Retinal pigment epithelial cell (primary cell): Measurements from ENCODE around the gene TEC.

ENCODE experiments used
- DNase-seq: peaks from one replicate; pipeline ENCODE4 v3.0.0-alpha.2; 2010; ENCODE audit warnings: low read depth
- H3K4me3 ChIP-seq: 2 replicates; pipeline ENCODE4 v1.5.1; 2011; ENCODE audit warnings: mild to moderate bottlenecking, low read length, control low read depth, moderate library complexity
- TF ChIP-seq, protein P1 (sequence below): conservative IDR thresholded peaks from 2 replicates; pipeline ENCODE4 v1.5.1; 2011; ENCODE audit warnings: low read depth, low read length, control low read depth, inconsistent platforms

The TEC gene

DNA sequence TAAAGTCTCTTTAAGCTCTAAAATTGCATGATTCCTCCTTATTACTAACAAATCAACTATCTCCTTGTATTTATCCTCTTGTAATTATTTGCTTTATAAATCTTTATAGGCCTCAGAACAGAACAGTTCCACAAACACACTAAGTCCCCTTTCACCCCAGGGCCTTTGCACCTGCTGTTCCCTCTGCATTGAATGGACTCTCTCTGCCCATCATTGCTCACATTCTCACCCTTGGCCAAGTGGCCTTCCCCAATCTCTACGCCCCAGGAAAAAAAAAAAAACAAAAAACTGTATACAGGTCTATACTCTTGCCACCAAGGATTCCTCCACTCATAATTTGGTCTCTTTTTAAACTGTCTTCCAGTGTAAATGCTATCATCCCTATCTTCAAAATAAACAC lies 53.7 kb downstream of the TEC start:
- no peak overlapping the region for H3K4me3 ChIP-seq
- TF ChIP-seq, protein P1, sequence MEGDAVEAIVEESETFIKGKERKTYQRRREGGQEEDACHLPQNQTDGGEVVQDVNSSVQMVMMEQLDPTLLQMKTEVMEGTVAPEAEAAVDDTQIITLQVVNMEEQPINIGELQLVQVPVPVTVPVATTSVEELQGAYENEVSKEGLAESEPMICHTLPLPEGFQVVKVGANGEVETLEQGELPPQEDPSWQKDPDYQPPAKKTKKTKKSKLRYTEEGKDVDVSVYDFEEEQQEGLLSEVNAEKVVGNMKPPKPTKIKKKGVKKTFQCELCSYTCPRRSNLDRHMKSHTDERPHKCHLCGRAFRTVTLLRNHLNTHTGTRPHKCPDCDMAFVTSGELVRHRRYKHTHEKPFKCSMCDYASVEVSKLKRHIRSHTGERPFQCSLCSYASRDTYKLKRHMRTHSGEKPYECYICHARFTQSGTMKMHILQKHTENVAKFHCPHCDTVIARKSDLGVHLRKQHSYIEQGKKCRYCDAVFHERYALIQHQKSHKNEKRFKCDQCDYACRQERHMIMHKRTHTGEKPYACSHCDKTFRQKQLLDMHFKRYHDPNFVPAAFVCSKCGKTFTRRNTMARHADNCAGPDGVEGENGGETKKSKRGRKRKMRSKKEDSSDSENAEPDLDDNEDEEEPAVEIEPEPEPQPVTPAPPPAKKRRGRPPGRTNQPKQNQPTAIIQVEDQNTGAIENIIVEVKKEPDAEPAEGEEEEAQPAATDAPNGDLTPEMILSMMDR: no peak
- no peak for DNase-seq

DNA sequence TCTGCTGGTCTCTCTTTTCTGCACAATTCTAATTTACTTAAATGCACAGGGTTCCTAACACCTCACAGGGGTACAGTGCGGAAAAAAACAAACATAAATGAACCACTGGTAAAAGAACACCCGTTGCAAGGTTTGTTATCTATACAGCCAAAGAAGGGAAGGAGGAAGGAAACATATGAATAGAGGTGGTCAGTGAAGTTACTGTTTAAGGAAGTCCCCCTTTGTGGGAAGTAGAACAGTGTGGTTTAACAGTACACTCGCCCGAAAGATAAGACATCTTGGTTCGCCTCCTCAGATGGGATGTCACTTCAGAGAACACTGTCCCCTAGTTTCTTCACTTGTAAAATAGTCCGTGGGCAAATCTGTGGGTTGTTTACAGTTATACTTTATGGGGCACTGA lies 57.5 kb downstream of the TEC start:
- DNase-seq: no peak
- TF ChIP-seq, protein P1: no peak
- no peak overlapping the region for H3K4me3 ChIP-seq

DNA sequence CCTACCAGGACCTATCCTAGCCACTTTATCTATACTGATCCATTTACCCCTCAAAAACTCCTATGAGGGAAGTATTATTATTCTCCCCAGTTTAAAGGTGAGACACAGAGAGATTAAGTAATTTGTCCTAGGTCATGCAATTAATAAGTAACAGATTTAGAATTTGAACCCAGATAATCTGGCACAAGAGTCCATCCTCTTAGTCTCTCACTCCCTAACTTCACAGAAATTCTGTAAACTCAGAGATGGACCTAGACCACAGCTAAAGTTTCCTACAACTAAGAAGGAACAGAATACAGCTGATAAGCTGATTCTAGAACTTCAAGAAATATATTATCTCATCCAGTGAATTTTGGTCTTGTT lies 58.7 kb downstream of the TEC start:
- no peak for DNase-seq
- no peak overlapping the region for H3K4me3 ChIP-seq
- TF ChIP-seq, protein P1: no peak

GRCh38 chr4:48205626-48206025 lies 64.0 kb downstream of the TEC start:
- no peak overlapping the region for H3K4me3 ChIP-seq
- TF ChIP-seq, protein P1: no peak
- no peak for DNase-seq

- TF ChIP-seq, protein P1: no peak
- no peak overlapping the region for H3K4me3 ChIP-seq
- no peak for DNase-seq
These were observed 64.5 kb downstream of the TEC start for GRCh38 chr4:48205107-48205506.

GRCh38 chr4:48203819-48204218 lies 65.8 kb downstream of the TEC start:
- TF ChIP-seq, protein P1: no peak
- no peak for DNase-seq
- no peak overlapping the region for H3K4me3 ChIP-seq

DNA sequence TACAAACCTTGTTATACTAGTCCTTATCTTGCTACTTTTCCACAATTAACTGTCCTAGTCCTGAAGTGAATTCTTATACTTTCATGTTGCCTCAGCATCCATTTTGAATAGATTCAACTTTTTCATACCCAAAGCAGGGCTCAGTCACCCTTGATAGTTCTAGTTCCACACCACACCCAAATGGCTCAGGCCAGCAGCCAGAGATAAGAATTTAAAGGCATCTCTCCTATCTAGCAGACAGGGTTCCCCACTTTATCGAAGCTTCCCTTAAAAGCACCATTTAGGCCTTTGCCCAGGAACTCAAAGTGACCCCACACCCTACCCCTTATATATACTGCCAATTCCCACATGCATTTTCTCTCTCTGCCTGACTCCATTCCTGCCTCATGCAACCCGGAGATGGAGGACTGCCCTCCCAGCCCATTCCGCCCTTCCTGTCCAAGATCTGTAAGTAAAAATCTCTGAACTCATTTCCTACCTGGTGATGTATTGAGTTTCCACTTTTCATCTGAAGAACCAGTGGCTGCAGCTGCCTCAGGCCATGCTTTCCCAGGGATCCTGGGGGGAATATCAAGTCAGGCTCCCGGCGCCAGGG lies 71.9 kb downstream of the TEC start:
- TF ChIP-seq, protein P1: no peak
- no peak overlapping the region for H3K4me3 ChIP-seq
- no peak for DNase-seq
